ENCODE measurements around the gene PXDC1.

The PXDC1 gene

DNA sequence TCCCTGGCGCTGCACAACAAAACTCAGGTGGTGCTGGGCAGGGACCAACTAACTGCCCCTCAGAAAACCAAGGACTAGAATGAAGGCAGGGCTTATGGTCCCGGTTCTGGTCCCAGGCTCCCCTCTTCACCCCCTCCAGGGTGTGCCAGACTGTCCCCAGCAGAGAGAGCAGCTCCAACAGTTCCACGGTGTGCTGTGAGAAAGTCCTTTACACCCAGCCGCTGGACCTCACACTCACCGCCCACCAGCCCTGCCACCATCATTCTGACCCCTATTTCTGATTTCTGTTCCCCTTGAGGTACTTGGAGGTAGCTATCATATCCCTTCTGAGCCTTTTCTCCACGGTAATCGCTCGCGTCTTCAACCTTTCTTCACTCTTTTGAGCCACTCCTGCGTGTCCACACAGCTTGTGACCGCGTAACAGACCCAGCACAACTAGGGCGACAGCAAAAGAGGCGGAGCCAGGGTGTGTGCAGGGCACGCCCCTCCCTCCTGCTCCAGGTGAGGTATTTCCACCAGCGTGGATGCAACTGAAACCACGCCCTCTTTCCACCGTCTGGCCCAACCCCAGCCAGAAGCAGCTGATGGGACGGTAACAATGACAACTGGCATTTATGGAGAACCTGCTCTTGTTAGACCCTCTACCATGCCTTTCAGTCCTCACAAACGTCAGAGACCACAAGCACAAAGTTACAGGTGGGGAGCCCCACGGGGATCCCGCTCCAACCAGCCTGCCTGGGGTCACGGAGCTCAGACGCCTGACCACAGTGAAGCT lies 2.3 kb downstream of the PXDC1 start:
- DNase-seq, result no peak

GRCh38 chr6:3748208-3749066 lies 3.1 kb downstream of the PXDC1 start:
- DNase-seq, result peak in 28 of 51 donors; percentile 14 to 65 (median 31)

DNA sequence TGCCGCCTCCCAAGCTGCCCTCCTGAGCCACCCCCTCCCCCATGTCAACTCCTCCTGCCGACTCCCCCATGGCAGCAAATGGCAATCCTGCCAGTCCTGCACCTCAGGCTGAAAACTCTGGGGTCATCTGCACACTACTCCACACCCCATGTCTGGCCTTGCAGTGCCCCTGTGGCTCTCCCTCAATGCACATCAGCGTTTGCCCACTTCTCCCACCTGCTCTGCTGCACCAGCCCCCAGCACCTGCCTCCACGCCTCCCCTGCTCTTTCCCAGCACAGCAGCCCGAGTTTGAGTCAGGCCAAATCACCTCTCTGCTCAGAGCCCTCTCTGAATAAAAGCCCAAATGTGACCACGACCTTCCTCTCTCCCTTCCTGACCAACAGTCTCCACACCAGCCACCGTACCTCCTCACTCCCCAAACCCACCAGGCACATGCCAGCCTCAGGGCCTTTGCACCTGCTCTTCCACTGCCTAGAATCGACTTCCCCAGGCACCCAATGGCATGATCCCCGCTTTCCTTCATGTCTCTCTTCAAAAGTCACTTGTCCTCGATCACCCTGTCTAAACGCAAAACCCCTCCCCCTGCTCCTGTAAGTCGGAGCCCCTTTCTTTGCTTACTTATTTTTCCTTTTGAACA lies 4.3 kb downstream of the PXDC1 start:
- no peak for DNase-seq

GRCh38 chr6:3746696-3747095 lies 4.8 kb downstream of the PXDC1 start:
- DNase-seq, result no peak

DNA sequence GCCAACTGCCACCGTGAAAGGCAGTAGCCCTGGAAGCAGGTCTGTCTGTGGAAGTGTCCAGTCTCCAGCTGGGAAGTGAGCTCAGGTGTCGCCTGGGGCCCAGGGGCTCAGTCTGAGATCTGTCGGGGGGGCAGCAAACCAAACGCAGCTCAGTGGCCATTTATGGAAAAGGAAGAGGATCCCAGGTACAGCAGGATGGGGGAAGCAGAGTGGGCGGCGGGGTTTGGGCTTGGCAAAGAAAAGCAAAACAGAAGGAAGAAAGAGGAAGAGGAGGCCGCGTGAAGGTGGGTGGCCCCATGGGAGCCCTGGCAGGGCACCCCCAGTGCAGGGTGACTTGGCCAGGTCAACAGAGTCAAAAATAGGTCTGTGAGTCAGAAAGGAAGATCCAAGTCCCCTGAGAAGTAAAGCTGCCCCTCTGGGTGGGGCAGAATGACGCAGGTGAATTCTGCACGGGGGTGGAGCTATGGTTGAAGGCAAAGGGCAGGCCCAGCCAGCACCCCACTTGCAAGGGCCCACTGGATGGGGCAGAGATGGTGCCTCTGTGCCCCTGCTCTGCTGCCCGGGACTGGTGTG lies 5.3 kb downstream of the PXDC1 start:
- no peak for DNase-seq

DNA sequence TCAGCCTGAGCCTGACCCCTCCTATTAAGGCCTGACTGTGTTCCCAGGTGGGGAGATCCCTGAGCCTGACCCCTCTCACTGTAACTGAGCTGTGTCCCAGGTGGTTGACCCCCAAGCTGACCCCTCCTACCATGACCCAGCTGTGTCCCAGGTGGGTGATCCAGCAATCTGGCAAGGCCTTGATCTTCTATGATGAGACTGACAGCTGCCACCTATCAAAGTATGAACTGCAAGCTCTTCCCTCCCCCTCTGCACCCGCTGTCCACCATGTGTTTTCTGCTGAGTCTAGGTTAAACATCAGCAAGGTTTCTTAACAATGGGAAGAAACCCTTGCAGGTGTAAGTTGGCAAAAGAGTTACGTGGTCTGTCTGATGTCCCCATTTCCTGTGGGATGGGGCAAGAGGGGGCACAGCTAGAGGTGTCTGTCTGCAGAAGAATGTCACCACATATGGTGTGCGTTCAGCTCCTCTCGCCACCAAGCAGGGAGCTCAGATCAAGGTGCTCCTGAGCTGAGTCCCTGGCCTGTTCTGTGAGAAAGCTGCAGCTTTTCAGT lies 5.9 kb downstream of the PXDC1 start:
- DNase-seq, result no peak

DNA sequence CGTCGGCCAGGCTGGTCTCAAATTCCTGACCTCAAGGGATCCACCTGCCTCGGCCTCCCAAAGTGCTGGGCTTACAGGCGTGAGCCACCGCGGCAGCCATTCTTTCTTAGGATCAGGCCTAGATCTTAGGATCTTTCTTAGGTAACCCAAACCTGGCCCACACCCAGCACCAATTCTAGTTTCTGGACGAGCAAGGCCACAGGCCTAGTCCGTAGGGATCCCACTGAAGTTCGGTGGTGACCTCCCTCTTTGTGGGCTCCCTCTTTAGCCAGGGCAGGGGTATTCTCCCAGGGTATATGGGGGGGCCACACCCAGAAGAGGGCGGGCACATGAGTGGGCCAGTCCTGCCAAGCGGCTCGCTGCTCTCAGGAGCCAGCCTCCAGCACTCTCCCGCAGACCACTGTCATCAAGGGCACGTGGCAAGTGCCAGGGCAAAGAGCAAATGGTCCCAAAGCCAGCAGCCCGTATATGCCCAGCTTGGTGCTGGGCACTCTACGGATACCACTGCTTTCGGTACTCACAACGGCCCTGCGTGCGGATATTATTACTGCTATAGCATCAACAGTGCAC lies 6.5 kb downstream of the PXDC1 start:
- no peak for DNase-seq

DNA sequence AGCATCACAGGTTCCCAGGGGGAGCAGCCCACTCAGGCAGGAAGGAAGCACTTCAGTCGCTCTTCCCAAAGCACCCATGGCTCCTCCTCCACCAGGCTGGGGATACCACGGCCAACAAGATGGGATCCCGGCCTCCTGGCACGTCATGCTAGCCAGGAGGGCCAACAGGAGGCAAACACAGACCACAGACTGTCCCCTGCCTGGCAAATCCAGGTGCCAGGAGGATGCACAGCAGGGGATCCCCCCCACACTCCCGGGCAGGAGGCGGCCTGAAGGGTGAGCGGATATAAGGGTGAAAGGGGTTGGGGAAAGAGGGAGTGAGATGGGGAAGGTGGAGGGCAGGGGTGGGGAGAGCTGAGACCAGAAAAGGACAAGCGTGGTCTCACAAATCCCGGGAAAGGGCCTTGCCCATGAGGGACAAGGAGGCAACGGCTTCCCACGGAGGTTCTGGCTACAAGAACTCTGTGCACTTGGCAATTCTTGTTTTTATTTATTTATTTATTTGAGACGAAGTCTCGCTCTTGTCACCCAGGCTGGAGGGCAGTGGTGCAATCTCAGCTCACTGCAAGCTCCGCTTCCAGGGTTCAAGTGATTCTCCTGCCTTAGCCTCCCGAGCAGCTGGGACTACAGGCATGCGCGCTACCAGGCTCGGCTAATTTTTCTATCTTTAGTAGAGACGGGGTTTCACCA lies 7.2 kb downstream of the PXDC1 start:
- no peak for DNase-seq

DNA sequence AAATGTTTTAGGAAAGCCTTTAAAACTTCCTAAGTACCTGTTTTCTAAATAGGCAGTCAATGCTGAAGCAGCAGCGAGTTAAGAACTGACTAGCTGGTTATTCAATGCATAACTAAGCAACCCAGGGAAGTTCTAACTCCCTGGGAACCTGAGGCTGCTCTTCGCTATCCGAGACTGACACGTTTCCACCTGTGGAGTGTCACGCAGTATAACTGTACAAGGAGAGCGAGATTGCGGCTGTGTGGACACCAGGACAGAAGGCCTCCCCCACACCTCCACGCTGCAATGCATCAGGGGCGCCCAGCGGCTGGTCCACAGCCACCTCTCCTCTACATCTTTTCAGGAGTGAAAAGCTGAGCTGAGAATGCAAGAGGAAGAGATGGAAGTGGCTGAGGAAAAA lies 8.0 kb downstream of the PXDC1 start:
- DNase-seq, result no peak

DNA sequence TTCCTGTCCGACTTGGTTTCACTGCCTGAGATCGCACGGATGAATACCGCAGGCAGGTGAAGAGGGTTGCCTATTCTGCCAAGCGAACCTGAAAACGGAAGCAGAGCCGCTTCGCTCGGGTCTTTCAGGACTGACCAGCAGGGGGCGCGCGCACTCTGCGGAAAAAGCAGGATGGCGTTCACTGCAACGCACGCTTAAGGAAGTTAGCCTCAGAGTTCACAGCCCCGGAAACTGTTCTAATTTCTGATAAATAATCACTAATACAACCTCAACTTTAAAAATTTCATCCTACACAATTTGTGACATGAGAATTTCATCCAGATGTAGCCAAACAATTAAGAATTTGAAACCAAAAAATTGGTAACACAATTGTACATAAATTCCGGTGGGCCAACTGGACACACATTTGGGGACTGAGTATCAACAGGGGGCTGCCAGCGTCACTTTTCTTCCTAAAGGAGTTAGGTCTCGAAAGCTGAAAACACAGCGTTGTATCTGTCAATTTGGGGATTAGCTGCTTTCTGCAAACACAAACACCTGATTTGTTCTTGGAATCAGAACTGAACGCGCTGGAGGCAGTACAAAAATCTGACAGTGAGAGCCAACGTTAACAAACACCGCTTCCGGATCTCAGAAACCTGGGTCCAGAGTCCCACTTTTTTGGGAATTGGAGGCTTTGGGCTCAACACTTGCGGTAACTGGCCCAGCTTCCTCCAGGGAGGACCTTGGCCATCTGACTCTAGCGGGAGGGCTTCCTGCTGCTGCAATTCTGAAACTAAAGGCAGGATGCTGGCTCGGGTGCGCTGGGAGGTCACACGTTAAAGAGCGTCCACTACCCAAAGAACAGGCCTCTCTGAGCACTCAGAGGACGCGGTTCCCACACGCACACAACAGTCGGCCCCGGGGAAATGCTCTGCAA lies 8.8 kb downstream of the PXDC1 start:
- peak; percentile 26 to 90 (median 73) for DNase-seq

- no peak for DNase-seq
Observed at GRCh38 chr6:3742076-3742425, 9.5 kb downstream of the PXDC1 start.

DNA sequence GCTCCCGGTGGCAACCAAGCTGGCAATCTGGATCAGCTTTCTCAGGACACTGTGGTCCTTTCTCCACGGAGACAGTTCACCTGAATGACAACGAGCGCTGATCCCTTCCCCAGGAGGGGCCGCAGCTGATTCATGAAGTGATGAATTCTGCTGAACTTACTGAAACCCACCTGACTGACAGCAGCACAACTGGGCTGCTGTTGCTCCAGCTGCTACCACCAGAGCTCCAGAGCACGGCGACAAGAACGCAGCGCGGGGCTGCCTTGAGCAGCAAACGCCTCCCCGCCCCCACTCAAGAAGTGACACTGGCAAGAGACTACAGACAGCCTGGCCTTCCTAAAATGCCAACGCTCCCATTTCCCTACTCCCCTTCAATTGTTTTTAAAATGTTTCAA lies 10.0 kb downstream of the PXDC1 start:
- no peak for DNase-seq

GRCh38 chr6:3740551-3741476 lies 10.7 kb downstream of the PXDC1 start:
- DNase-seq, result no peak

GRCh38 chr6:3739311-3739897 lies 12.1 kb downstream of the PXDC1 start:
- DNase-seq, result no peak

- DNase-seq, result no peak
Observed at GRCh38 chr6:3738381-3739131, 13.0 kb downstream of the PXDC1 start.

GRCh38 chr6:3737831-3738210 lies 13.7 kb downstream of the PXDC1 start:
- no peak for DNase-seq

GRCh38 chr6:3737149-3737830 lies 14.2 kb downstream of the PXDC1 start:
- DNase-seq, result peak in 3 of 51 donors; percentile 18 to 23 (median 21)
